SK-N-SH treated with all-trans-retinoic acid at 6 μM for 48 hours (cell line): Measurements from ENCODE around the gene DDAH1.
A peak's percentile ranks its signal among the peaks of the same experiment; 100 is the strongest.

Source experiments
- ATAC-seq: fragments of 200-7000 bp; cut with Tn5 transposase; 3 replicates; pipeline ENCODE4 v1.9.1; 2020; ENCODE audit warnings: mild to moderate bottlenecking, moderate library complexity
- ARNTL ChIP-seq: fragments of 450-650 bp; formaldehyde crosslinking; IDR thresholded peaks from 2 replicates; pipeline ENCODE4 v1.5.0; 2020; ENCODE audit warnings: low read depth, mild to moderate bottlenecking, moderate library complexity, borderline replicate concordance
- BACH2 ChIP-seq: fragments of 250-450 bp; sonication (Bioruptor Pico); IDR thresholded peaks from 2 replicates; pipeline ENCODE4 v1.9.0; 2021; ENCODE audit warnings: mild to moderate bottlenecking, borderline replicate concordance
- CSDC2 ChIP-seq: fragments of 250-450 bp; sonication (Bioruptor Pico); IDR thresholded peaks from 2 replicates; pipeline ENCODE4 v1.5.0; 2020; ENCODE audit warnings: mild to moderate bottlenecking, moderate library complexity
- ESRRG ChIP-seq: fragments of 250-450 bp; sonication (Bioruptor Pico); IDR thresholded peaks from 2 replicates; pipeline ENCODE4 v1.6.1; 2021; ENCODE audit warnings: mild to moderate bottlenecking
- ISL1 ChIP-seq: fragments of 250-450 bp; sonication (Bioruptor Pico); IDR thresholded peaks from 2 replicates; pipeline ENCODE4 v2.1.2; 2022; ENCODE audit warnings: mild to moderate bottlenecking, moderate library complexity
- OSR1 ChIP-seq: fragments of 250-450 bp; sonication (Bioruptor Pico); IDR thresholded peaks from 2 replicates; pipeline ENCODE4 v1.8.0; 2022; ENCODE audit warnings: moderate library complexity, mild to moderate bottlenecking, inconsistent platforms
- PPARA ChIP-seq: fragments of 250-450 bp; sonication (Bioruptor Pico); IDR thresholded peaks from 2 replicates; pipeline ENCODE4 v1.5.0; 2020; ENCODE audit warnings: mild to moderate bottlenecking, borderline replicate concordance
- RARB ChIP-seq: fragments of 250-450 bp; sonication (Bioruptor Pico); IDR thresholded peaks from 2 replicates; pipeline ENCODE4 v1.8.0; 2021; ENCODE audit warnings: mild to moderate bottlenecking, moderate library complexity
- TCF4 ChIP-seq: fragments of 250-450 bp; sonication (Bioruptor Pico); IDR thresholded peaks from 2 replicates; pipeline ENCODE4 v1.8.0; 2021; ENCODE audit warnings: mild to moderate bottlenecking, moderate library complexity, borderline replicate concordance
- TOX ChIP-seq: fragments of 250-450 bp; sonication (Bioruptor Pico); IDR thresholded peaks from 2 replicates; pipeline ENCODE4 v1.8.0; 2021; ENCODE audit warnings: mild to moderate bottlenecking, moderate library complexity, borderline replicate concordance
- ZC3H10 ChIP-seq: fragments of 250-450 bp; sonication (Bioruptor Pico); IDR thresholded peaks from 2 replicates; pipeline ENCODE4 v1.5.1; 2021; ENCODE audit warnings: mild to moderate bottlenecking, moderate library complexity
- ZFP3 ChIP-seq: fragments of 250-450 bp; sonication (Bioruptor Pico); IDR thresholded peaks from 2 replicates; pipeline ENCODE4 v1.5.0; 2020; ENCODE audit warnings: mild to moderate bottlenecking, moderate library complexity
- ZFP30 ChIP-seq: fragments of 450-650 bp; formaldehyde crosslinking; IDR thresholded peaks from 2 replicates; pipeline ENCODE4 v1.5.0; 2022; ENCODE audit warnings: mild to moderate bottlenecking, moderate library complexity
- ZNF565 ChIP-seq: fragments of 450-650 bp; formaldehyde crosslinking; conservative IDR thresholded peaks from 2 replicates; pipeline ENCODE4 v1.5.0; 2020; ENCODE audit warnings: low read depth, mild to moderate bottlenecking, moderate library complexity
- ZNF70 ChIP-seq: fragments of 450-650 bp; formaldehyde crosslinking; IDR thresholded peaks from 2 replicates; pipeline ENCODE4 v1.5.0; 2020; ENCODE audit warnings: mild to moderate bottlenecking, moderate library complexity
- TF ChIP-seq, protein P1 (sequence below): fragments of 250-450 bp; sonication (Bioruptor Pico); IDR thresholded peaks from 2 replicates; pipeline ENCODE4 v1.5.1; 2021; ENCODE audit warnings: mild to moderate bottlenecking, moderate library complexity
- TF ChIP-seq, protein P2 (sequence below): fragments of 250-450 bp; sonication (Bioruptor Pico); IDR thresholded peaks from 2 replicates; pipeline ENCODE4 v1.8.0; 2021; ENCODE audit warnings: low read depth, mild to moderate bottlenecking, moderate library complexity, borderline replicate concordance
- TF ChIP-seq, protein P3 (sequence below): fragments of 250-450 bp; sonication (Bioruptor Pico); IDR thresholded peaks from 2 replicates; pipeline ENCODE4 v1.5.0; 2020; ENCODE audit warnings: mild to moderate bottlenecking, moderate library complexity
- TF ChIP-seq, protein P4 (sequence below): fragments of 250-450 bp; sonication (Bioruptor Pico); IDR thresholded peaks from 2 replicates; pipeline ENCODE4 v1.5.1; 2020; ENCODE audit warnings: low read depth, mild to moderate bottlenecking, moderate library complexity
- TF ChIP-seq, protein P5 (sequence below): fragments of 250-450 bp; sonication (Bioruptor Pico); IDR thresholded peaks from 2 replicates; pipeline ENCODE4 v1.8.0; 2020; ENCODE audit warnings: mild to moderate bottlenecking, moderate library complexity, borderline replicate concordance

The DDAH1 gene

DNA sequence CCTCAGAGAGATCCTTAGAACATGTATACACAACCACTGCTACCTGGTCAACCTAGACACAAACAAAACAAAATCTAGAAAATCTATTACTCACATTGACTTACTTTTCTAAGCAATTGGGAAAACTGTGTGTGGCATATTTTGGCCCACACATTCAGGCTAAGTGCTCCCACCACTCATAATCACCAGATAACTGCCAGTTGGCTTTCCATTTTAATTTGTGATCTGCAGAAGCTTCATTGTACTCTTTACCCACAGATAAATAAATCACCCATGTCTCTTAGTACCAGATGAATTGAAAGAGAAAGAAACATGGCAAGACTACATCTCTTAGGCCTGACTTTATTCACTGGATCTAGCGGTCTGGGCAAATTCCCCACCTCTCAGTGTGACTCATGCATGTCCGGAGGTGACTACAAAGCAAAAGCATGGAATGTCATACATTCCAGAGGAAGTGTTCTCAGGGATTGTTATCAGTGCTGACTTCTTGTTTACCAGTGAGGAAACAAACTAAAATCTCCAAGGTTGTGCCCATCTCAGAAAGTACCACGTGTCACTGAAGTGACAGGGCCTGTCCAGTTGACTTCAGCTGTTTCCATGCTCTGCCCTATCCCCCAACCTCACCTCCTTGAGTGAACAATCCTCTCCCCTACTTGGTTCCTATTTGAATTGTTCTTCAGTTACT, 136.1 kb downstream of the DDAH1 start (continued):
- TF ChIP-seq, protein P1, sequence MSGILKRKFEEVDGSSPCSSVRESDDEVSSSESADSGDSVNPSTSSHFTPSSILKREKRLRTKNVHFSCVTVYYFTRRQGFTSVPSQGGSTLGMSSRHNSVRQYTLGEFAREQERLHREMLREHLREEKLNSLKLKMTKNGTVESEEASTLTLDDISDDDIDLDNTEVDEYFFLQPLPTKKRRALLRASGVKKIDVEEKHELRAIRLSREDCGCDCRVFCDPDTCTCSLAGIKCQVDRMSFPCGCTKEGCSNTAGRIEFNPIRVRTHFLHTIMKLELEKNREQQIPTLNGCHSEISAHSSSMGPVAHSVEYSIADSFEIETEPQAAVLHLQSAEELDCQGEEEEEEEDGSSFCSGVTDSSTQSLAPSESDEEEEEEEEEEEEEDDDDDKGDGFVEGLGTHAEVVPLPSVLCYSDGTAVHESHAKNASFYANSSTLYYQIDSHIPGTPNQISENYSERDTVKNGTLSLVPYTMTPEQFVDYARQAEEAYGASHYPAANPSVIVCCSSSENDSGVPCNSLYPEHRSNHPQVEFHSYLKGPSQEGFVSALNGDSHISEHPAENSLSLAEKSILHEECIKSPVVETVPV (CRISPR knock-in tag) = no peak
- TF ChIP-seq ISL1 (peak; percentile 94), ESRRG (CRISPR knock-in tag) (no peak), PPARA (no peak), ZFP3 (CRISPR knock-in tag) (0 out of 2 replicates have a peak, but pooled peaks have one; percentile 45), ARNTL (no peak), TCF4 (CRISPR knock-in tag) (no peak), ZFP30 (CRISPR knock-in tag) (no peak), ZNF70 (CRISPR knock-in tag) (no peak), ZNF565 (CRISPR knock-in tag) (no peak)
- TF ChIP-seq, protein P2, sequence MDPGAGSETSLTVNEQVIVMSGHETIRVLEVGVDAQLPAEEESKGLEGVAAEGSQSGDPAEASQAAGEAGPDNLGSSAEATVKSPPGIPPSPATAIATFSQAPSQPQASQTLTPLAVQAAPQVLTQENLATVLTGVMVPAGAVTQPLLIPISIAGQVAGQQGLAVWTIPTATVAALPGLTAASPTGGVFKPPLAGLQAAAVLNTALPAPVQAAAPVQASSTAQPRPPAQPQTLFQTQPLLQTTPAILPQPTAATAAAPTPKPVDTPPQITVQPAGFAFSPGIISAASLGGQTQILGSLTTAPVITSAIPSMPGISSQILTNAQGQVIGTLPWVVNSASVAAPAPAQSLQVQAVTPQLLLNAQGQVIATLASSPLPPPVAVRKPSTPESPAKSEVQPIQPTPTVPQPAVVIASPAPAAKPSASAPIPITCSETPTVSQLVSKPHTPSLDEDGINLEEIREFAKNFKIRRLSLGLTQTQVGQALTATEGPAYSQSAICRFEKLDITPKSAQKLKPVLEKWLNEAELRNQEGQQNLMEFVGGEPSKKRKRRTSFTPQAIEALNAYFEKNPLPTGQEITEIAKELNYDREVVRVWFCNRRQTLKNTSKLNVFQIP (CRISPR knock-in tag) = no peak
- TF ChIP-seq, protein P3, sequence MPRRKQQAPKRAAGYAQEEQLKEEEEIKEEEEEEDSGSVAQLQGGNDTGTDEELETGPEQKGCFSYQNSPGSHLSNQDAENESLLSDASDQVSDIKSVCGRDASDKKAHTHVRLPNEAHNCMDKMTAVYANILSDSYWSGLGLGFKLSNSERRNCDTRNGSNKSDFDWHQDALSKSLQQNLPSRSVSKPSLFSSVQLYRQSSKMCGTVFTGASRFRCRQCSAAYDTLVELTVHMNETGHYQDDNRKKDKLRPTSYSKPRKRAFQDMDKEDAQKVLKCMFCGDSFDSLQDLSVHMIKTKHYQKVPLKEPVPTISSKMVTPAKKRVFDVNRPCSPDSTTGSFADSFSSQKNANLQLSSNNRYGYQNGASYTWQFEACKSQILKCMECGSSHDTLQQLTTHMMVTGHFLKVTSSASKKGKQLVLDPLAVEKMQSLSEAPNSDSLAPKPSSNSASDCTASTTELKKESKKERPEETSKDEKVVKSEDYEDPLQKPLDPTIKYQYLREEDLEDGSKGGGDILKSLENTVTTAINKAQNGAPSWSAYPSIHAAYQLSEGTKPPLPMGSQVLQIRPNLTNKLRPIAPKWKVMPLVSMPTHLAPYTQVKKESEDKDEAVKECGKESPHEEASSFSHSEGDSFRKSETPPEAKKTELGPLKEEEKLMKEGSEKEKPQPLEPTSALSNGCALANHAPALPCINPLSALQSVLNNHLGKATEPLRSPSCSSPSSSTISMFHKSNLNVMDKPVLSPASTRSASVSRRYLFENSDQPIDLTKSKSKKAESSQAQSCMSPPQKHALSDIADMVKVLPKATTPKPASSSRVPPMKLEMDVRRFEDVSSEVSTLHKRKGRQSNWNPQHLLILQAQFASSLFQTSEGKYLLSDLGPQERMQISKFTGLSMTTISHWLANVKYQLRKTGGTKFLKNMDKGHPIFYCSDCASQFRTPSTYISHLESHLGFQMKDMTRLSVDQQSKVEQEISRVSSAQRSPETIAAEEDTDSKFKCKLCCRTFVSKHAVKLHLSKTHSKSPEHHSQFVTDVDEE = 0 out of 2 replicates have a peak, but pooled peaks have one; percentile 18

DNA sequence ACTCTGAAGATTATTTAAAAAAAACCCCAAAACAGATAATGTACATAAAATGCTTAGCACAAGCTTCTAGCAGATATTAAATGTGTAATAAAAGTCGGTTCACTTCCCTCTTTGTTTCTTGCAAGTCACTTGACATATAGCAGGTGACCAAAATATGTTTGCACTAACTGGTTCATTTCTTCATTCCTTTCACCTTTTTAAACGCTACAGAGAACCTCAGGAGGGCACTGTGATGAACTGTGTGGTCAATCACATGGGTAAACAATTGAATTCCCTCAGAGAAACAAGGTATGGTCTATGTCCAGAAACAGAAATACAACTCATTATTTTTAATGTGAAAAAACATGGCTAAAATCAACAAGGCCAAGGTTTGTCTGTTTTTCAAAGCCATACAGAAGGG, 137.2 kb downstream of the DDAH1 start:
- TF ChIP-seq ZFP30 (CRISPR knock-in tag) (no peak), OSR1 (CRISPR knock-in tag) (no peak), ISL1 (no peak), CSDC2 (no peak), TCF4 (CRISPR knock-in tag) (no peak), ZNF565 (CRISPR knock-in tag) (no peak), ARNTL (no peak), RARB (no peak), TOX (CRISPR knock-in tag) (no peak)
- TF ChIP-seq, protein P2 (CRISPR knock-in tag) = no peak
- TF ChIP-seq, protein P4, sequence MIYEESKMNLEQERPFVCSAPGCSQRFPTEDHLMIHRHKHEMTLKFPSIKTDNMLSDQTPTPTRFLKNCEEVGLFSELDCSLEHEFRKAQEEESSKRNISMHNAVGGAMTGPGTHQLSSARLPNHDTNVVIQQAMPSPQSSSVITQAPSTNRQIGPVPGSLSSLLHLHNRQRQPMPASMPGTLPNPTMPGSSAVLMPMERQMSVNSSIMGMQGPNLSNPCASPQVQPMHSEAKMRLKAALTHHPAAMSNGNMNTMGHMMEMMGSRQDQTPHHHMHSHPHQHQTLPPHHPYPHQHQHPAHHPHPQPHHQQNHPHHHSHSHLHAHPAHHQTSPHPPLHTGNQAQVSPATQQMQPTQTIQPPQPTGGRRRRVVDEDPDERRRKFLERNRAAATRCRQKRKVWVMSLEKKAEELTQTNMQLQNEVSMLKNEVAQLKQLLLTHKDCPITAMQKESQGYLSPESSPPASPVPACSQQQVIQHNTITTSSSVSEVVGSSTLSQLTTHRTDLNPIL = no peak
- no peak for ATAC-seq

DNA sequence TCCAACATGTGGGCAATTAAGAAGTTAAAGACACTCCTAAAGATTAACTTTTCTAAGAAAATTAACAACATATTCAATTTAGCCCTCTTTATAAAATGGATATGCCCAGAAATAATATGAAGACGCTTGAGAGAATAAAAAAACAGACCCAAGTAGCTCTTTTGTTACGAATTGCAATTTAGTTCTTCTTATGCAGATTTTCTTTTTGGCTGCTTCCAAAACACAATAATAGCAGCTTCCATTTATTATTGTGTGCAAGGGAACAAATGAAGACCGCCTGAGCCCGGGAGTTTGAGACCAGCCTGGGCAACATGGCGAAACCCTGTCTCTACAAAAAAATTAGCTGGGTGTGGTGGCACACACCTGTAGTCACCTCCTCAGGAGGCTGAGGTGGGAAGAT, 138.1 kb downstream of the DDAH1 start:
- ATAC-seq = no peak
- TF ChIP-seq CSDC2 = no peak
- no peak for TF ChIP-seq RARB
- no peak for TF ChIP-seq ZFP3 (CRISPR knock-in tag)
- TF ChIP-seq, protein P5, sequence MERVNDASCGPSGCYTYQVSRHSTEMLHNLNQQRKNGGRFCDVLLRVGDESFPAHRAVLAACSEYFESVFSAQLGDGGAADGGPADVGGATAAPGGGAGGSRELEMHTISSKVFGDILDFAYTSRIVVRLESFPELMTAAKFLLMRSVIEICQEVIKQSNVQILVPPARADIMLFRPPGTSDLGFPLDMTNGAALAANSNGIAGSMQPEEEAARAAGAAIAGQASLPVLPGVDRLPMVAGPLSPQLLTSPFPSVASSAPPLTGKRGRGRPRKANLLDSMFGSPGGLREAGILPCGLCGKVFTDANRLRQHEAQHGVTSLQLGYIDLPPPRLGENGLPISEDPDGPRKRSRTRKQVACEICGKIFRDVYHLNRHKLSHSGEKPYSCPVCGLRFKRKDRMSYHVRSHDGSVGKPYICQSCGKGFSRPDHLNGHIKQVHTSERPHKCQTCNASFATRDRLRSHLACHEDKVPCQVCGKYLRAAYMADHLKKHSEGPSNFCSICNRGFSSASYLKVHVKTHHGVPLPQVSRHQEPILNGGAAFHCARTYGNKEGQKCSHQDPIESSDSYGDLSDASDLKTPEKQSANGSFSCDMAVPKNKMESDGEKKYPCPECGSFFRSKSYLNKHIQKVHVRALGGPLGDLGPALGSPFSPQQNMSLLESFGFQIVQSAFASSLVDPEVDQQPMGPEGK = no peak
- TF ChIP-seq ARNTL = no peak
- no peak for TF ChIP-seq TCF4 (CRISPR knock-in tag)
- TF ChIP-seq ZC3H10 (CRISPR knock-in tag) = no peak
- TF ChIP-seq ISL1 = no peak
- TF ChIP-seq, protein P1 (CRISPR knock-in tag) = no peak
- TF ChIP-seq ZNF70 (CRISPR knock-in tag) = no peak
- no peak for TF ChIP-seq BACH2 (CRISPR knock-in tag)
- TF ChIP-seq ZNF565 (CRISPR knock-in tag) = no peak
- TF ChIP-seq, protein P2 (CRISPR knock-in tag) = no peak
